Fibroblast of skin of abdomen (primary cell): ENCODE results near the gene NDUFA5.

Source experiments
- DNase-seq: peaks from one replicate; pipeline ENCODE4 v3.0.0-alpha.2; 2013

The NDUFA5 gene

GRCh38 chr7:123500878-123501489 is 56.6 kb downstream of the NDUFA5 start:
- no peak for DNase-seq

- DNase-seq: no peak
Observed at GRCh38 chr7:123499211-123499970, 58.2 kb downstream of the NDUFA5 start.

GRCh38 chr7:123498601-123499000 is 59.0 kb downstream of the NDUFA5 start:
- no peak for DNase-seq

- no peak for DNase-seq
Observed at GRCh38 chr7:123498031-123498430, 59.6 kb downstream of the NDUFA5 start.

- peak; percentile 13 for DNase-seq
Observed at GRCh38 chr7:123494193-123494796, 63.3 kb downstream of the NDUFA5 start.

GRCh38 chr7:123492485-123492884 is 65.1 kb downstream of the NDUFA5 start:
- DNase-seq: no peak
